ENCODE measurements around the gene CMTM7. TPM values are rescaled to one million over a fixed set of nuclear protein-coding genes. Genes with fewer than 3 reads are reported as not detected.

CMTM7 gene
- total RNA-seq, 1 experiment from 2014 or later = 62.6 TPM

DNA sequence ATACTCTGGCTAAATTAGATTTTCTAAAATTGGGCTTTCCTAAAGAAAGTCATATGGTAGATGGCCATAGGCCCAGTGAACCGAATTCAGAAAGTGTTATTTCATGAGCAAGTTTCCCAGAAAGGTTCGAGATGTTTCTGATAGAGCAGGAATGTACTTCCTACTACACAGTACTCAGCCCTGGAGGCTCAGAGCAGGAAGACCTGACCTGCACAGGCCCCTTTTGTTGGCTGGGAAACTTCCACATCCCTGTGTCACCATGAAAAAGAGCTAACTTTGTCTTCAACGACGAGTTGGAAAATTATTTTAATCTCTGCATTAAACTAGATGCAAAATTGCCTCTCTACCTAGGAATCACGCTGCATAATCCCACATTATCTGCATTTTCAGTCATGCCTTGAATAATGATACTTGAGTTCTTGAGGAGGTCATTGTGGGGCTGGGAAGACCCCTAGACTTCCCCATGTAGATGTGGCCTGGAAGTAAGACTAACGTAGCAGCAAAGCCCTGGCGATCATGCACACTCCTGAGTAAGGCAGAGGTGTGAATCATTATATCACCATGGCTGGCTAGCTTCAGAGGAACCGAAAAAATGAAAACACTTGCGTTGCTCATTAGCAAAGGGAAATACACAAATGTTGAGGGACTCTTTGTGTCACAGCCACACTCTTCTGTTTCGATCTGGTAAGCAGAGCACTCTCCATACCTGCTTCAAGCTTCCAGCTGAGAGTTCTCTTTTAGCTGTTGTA, 47.1 kb downstream of the CMTM7 start:
- TF ChIP-seq RAD21 (IDR thresholded peaks at IDR 0.05; ENCODE audit: low read depth) (no peak), SIN3A (IDR thresholded peaks at IDR 0.05; ENCODE audit: low read depth) (no peak), ZFX (IDR thresholded peaks at IDR 0.05) (no peak), EZH2phosphoT487 (IDR thresholded peaks at IDR 0.05; ENCODE audit: borderline replicate concordance) (no peak), YY1 (IDR thresholded peaks at IDR 0.05; ENCODE audit: extremely low read depth, insufficient replicate concordance, low read depth, low read length) (no peak), SP1 (IDR thresholded peaks at IDR 0.05; ENCODE audit: low read depth) (no peak), TCF7L2 (IDR thresholded peaks at IDR 0.05; ENCODE audit: borderline replicate concordance, extremely low read depth, insufficient read depth, insufficient read length) (no peak), CEBPB (IDR thresholded peaks at IDR 0.05; ENCODE audit: low read depth) (no peak), SRF (IDR thresholded peaks at IDR 0.05; ENCODE audit: low read depth) (no peak), JUND (IDR thresholded peaks at IDR 0.05) (no peak), CBX3 (IDR thresholded peaks at IDR 0.05; ENCODE audit: low read depth) (no peak)
- TF ChIP-seq, protein P1, sequence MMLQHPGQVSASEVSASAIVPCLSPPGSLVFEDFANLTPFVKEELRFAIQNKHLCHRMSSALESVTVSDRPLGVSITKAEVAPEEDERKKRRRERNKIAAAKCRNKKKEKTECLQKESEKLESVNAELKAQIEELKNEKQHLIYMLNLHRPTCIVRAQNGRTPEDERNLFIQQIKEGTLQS (IDR thresholded peaks at IDR 0.05) = no peak
- TF ChIP-seq, protein P2, sequence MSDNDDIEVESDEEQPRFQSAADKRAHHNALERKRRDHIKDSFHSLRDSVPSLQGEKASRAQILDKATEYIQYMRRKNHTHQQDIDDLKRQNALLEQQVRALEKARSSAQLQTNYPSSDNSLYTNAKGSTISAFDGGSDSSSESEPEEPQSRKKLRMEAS (IDR thresholded peaks at IDR 0.05) = no peak
- TF ChIP-seq, protein P3, sequence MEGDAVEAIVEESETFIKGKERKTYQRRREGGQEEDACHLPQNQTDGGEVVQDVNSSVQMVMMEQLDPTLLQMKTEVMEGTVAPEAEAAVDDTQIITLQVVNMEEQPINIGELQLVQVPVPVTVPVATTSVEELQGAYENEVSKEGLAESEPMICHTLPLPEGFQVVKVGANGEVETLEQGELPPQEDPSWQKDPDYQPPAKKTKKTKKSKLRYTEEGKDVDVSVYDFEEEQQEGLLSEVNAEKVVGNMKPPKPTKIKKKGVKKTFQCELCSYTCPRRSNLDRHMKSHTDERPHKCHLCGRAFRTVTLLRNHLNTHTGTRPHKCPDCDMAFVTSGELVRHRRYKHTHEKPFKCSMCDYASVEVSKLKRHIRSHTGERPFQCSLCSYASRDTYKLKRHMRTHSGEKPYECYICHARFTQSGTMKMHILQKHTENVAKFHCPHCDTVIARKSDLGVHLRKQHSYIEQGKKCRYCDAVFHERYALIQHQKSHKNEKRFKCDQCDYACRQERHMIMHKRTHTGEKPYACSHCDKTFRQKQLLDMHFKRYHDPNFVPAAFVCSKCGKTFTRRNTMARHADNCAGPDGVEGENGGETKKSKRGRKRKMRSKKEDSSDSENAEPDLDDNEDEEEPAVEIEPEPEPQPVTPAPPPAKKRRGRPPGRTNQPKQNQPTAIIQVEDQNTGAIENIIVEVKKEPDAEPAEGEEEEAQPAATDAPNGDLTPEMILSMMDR (IDR thresholded peaks at IDR 0.05 in 2 of 3, conservative IDR thresholded peaks at IDR 0.05 in 1 of 3; ENCODE audit: borderline replicate concordance in 1 of 3, insufficient read depth in 1 of 3, low read depth in 2 of 3, low read length in 2 of 3) = no peak
- TF ChIP-seq, protein P4, sequence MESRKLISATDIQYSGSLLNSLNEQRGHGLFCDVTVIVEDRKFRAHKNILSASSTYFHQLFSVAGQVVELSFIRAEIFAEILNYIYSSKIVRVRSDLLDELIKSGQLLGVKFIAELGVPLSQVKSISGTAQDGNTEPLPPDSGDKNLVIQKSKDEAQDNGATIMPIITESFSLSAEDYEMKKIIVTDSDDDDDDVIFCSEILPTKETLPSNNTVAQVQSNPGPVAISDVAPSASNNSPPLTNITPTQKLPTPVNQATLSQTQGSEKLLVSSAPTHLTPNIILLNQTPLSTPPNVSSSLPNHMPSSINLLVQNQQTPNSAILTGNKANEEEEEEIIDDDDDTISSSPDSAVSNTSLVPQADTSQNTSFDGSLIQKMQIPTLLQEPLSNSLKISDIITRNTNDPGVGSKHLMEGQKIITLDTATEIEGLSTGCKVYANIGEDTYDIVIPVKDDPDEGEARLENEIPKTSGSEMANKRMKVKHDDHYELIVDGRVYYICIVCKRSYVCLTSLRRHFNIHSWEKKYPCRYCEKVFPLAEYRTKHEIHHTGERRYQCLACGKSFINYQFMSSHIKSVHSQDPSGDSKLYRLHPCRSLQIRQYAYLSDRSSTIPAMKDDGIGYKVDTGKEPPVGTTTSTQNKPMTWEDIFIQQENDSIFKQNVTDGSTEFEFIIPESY (IDR thresholded peaks at IDR 0.05; ENCODE audit: extremely low read depth, insufficient replicate concordance, low read length) = no peak
- TF ChIP-seq, protein P5, sequence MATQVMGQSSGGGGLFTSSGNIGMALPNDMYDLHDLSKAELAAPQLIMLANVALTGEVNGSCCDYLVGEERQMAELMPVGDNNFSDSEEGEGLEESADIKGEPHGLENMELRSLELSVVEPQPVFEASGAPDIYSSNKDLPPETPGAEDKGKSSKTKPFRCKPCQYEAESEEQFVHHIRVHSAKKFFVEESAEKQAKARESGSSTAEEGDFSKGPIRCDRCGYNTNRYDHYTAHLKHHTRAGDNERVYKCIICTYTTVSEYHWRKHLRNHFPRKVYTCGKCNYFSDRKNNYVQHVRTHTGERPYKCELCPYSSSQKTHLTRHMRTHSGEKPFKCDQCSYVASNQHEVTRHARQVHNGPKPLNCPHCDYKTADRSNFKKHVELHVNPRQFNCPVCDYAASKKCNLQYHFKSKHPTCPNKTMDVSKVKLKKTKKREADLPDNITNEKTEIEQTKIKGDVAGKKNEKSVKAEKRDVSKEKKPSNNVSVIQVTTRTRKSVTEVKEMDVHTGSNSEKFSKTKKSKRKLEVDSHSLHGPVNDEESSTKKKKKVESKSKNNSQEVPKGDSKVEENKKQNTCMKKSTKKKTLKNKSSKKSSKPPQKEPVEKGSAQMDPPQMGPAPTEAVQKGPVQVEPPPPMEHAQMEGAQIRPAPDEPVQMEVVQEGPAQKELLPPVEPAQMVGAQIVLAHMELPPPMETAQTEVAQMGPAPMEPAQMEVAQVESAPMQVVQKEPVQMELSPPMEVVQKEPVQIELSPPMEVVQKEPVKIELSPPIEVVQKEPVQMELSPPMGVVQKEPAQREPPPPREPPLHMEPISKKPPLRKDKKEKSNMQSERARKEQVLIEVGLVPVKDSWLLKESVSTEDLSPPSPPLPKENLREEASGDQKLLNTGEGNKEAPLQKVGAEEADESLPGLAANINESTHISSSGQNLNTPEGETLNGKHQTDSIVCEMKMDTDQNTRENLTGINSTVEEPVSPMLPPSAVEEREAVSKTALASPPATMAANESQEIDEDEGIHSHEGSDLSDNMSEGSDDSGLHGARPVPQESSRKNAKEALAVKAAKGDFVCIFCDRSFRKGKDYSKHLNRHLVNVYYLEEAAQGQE (IDR thresholded peaks at IDR 0.05; ENCODE audit: low read depth) = no peak
- Histone ChIP-seq H3K79me2 (ENCODE audit: insufficient read depth, low read length) (peaks cover 91% of the 10 kb centered on the region), H3K9me2 (ENCODE audit: insufficient read depth) (no peaks in the 10 kb centered on the region), H3K4me3 (replicated peaks in 1 of 2; ENCODE audit: low read depth in 1 of 2, low read length in 2 of 2) (no peak overlapping the region), H2AFZ (ENCODE audit: low read depth, low read length, poor library complexity, severe bottlenecking) (no peak overlapping the region), H3K36me3 (ENCODE audit: control insufficient read depth in 1 of 2, insufficient read depth in 2 of 2, low read length in 2 of 2) (no peaks in the 10 kb centered on the region; a peak in 2 of 4 replicates), H3K27ac (ENCODE audit: low read depth, low read length) (no peak overlapping the region), H4K20me1 (ENCODE audit: insufficient read depth) (no peaks in the 10 kb centered on the region; the same call in 1 of the 2 replicates), H3K4me1 (ENCODE audit: control insufficient read depth in 1 of 2, insufficient read depth in 2 of 2, low read length in 2 of 2) (peaks cover 0 to 61% of the 10 kb centered on the region in 2 experiments; a peak in 2 of 4 replicates), H3K9ac (ENCODE audit: low read length) (no peak overlapping the region), H3K9me3 (ENCODE audit: control insufficient read depth in 1 of 2, insufficient read depth in 1 of 2, low read depth in 1 of 2, low read length in 2 of 2) (no peaks in the 10 kb centered on the region), H3K4me2 (ENCODE audit: low read length) (no peak overlapping the region), H3K27me3 (ENCODE audit: insufficient read depth, low read length) (no peaks in the 10 kb centered on the region)
- ATAC-seq (no peak), DNase-seq (ENCODE audit: low read depth, low spot score) (no peak)
- intact Hi-C loops (cut with micrococcal nuclease) = no loop called here
- no TSS peak for BruUV-seq (replicated peaks)
- POLR2A ChIA-PET = no interaction called here
- RAD21 ChIA-PET (ENCODE audit: low non-redundant PET in 1 of 2, low total read pairs in 2 of 2, uncharacterized antibody in 2 of 2, unreplicated experiment in 2 of 2) = no interaction called here
- CTCF ChIA-PET = no interaction called here

Measured in HCT116 (cell line).